Measurements from ENCODE around the gene RBKS. TPM values are rescaled to one million over a fixed set of nuclear protein-coding genes. Genes with fewer than 3 reads are reported as not detected.

The RBKS gene
- total and polyA plus RNA-seq, 2 of the 13 experiments (the other 11 are each of a cell fraction or from before 2014, with no cell fraction given), result 7.7 to 8.3 TPM

- 0 out of 2 replicates have a peak, but pooled peaks have one; percentile 8 for TF ChIP-seq ZNF768 (CRISPR knock-in tag; IDR thresholded peaks at IDR 0.05)
- no peak for TF ChIP-seq ZNF674 (CRISPR knock-in tag; IDR thresholded peaks at IDR 0.05; ENCODE audit: low read depth)
- TF ChIP-seq ZNF558 (CRISPR knock-in tag; IDR thresholded peaks at IDR 0.05; ENCODE audit: borderline replicate concordance), result no peak
- TF ChIP-seq TSC22D2 (CRISPR knock-in tag; IDR thresholded peaks at IDR 0.05; ENCODE audit: borderline replicate concordance), result peak; percentile 49; the same call in 1 of the 2 replicates
- 0 out of 2 replicates have a peak, but pooled peaks have one; percentile 16 for TF ChIP-seq CBFB (CRISPR knock-in tag; IDR thresholded peaks at IDR 0.05)
- no peak for TF ChIP-seq ZNF484 (CRISPR knock-in tag; IDR thresholded peaks at IDR 0.05; ENCODE audit: borderline replicate concordance, low read depth)
- no peak for TF ChIP-seq ZNF235 (CRISPR knock-in tag; IDR thresholded peaks at IDR 0.05; ENCODE audit: borderline replicate concordance)
- no peak for TF ChIP-seq MLLT10 (CRISPR knock-in tag; IDR thresholded peaks at IDR 0.05)
- TF ChIP-seq HIVEP1 (CRISPR knock-in tag; IDR thresholded peaks at IDR 0.05), result no peak
- TF ChIP-seq ZNF788 (CRISPR knock-in tag; IDR thresholded peaks at IDR 0.05; ENCODE audit: borderline replicate concordance), result peak; percentile 62; the same call in 1 of the 2 replicates
- no peak for TF ChIP-seq CCAR2 (optimal IDR thresholded peaks at IDR 0.05; ENCODE audit: low read depth, low read length)
- peak; percentile 39 for TF ChIP-seq ZNF883 (CRISPR knock-in tag; IDR thresholded peaks at IDR 0.05; ENCODE audit: not compliant biosample characterization)
- 0 out of 2 replicates have a peak, but pooled peaks have one; percentile 38 for TF ChIP-seq ZNF614 (CRISPR knock-in tag; IDR thresholded peaks at IDR 0.05; ENCODE audit: borderline replicate concordance)
- TF ChIP-seq POLR2AphosphoS5 (IDR thresholded peaks at IDR 0.05; ENCODE audit: low read depth, low read length), result 0 out of 2 replicates have a peak, but pooled peaks have one; percentile 20
- TF ChIP-seq ZNF318 (CRISPR knock-in tag; IDR thresholded peaks at IDR 0.05), result no peak
- TF ChIP-seq ZMYM3 (CRISPR knock-in tag; IDR thresholded peaks at IDR 0.05), result no peak
- TF ChIP-seq KDM3A (CRISPR knock-in tag; IDR thresholded peaks at IDR 0.05; ENCODE audit: low read depth), result no peak
- TF ChIP-seq NR2C2 (CRISPR knock-in tag; IDR thresholded peaks at IDR 0.05; ENCODE audit: borderline replicate concordance), result peak; percentile 78
- TF ChIP-seq ZUFSP (CRISPR knock-in tag; IDR thresholded peaks at IDR 0.05; ENCODE audit: borderline replicate concordance), result no peak
- peak; percentile 75 for TF ChIP-seq CEBPG (CRISPR knock-in tag; IDR thresholded peaks at IDR 0.05)
Measured at GRCh38 chr2:27756544-27757498, 133.4 kb downstream of the RBKS start (continued).

All from HepG2 (cell line).